K562 (cell line): ENCODE results near the gene SNX9. TPM values are rescaled to one million over a fixed set of nuclear protein-coding genes. Genes with fewer than 3 reads are reported as not detected.

Source experiments
- ADNP ChIP-seq: fragments of 200-800 bp; sonication (Bioruptor generic); IDR thresholded peaks from 2 replicates; pipeline ENCODE4 v1.6.1; 2016; ENCODE audit warnings: missing genetic modification characterization, missing compliant biosample characterization
- ARNT ChIP-seq, 2 experiments: fragments of 450-650 bp; IDR thresholded peaks; 2 replicates each; pipeline ENCODE4 v1.6.1; 2016; ENCODE audit warnings: mild to moderate bottlenecking in 1 of 2
- CBX1 ChIP-seq: sonication (generic); IDR thresholded peaks from 2 replicates; pipeline ENCODE4 v1.6.1; 2016; ENCODE audit warnings: antibody characterized with exemption, low read depth, mild to moderate bottlenecking
- CXXC5 ChIP-seq: fragments of 250-450 bp; sonication (Bioruptor Pico); IDR thresholded peaks from 2 replicates; pipeline ENCODE4 v1.8.0; 2022; ENCODE audit warnings: inconsistent platforms, mild to moderate bottlenecking, moderate library complexity
- ERF ChIP-seq: fragments of 450-650 bp; formaldehyde crosslinking; IDR thresholded peaks from 2 replicates; pipeline ENCODE4 v1.4.0; 2020; ENCODE audit warnings: mild to moderate bottlenecking, mixed read lengths
- FOXM1 ChIP-seq, 2 experiments: fragments of 450-650 bp in 1 of 2; sonication (generic) in 1 of 2; formaldehyde crosslinking in 1 of 2; IDR thresholded peaks; 2 replicates each; pipeline versions ENCODE4 v1.6.1 to v1.9.0; 2017 to 2022; ENCODE audit warnings: low read depth in 2 of 2, mild to moderate bottlenecking in 2 of 2, missing genetic modification reagents in 1 of 2, moderate library complexity in 1 of 2
- HLTF ChIP-seq: fragments of 450-650 bp; IDR thresholded peaks from 2 replicates; pipeline ENCODE4 v1.6.1; 2016
- HNRNPLL ChIP-seq: fragments of 200-400 bp; formaldehyde crosslinking; IDR thresholded peaks from 2 replicates; pipeline ENCODE4 v1.6.1; 2017; ENCODE audit warnings: low read length, low read depth, mild to moderate bottlenecking; ENCODE audit not compliant: poor library complexity, severe bottlenecking
- MAFG ChIP-seq: fragments of 450-650 bp; conservative IDR thresholded peaks from 2 replicates; pipeline ENCODE4 v1.6.1; 2016; ENCODE audit warnings: missing genetic modification characterization, missing compliant biosample characterization
- MLLT1 ChIP-seq, 2 experiments: fragments of 450-650 bp; IDR thresholded peaks; 2 replicates each; pipeline ENCODE4 v1.6.1; 2016
- MYNN ChIP-seq, 2 experiments: sonication (generic); formaldehyde crosslinking in 1 of 2; IDR thresholded peaks; 2 replicates each; pipeline versions ENCODE4 v1.5.0 to v1.6.1; 2016 to 2020; ENCODE audit warnings: antibody characterized with exemption in 1 of 2, missing genetic modification reagents in 1 of 2
- PHF21A ChIP-seq: fragments of 450-650 bp; IDR thresholded peaks from 2 replicates; pipeline ENCODE4 v1.6.1; 2017; ENCODE audit warnings: low read depth, borderline replicate concordance
- PTRF ChIP-seq: fragments of 450-650 bp; IDR thresholded peaks from 2 replicates; pipeline ENCODE4 v1.6.1; 2016; ENCODE audit warnings: mild to moderate bottlenecking, missing genetic modification characterization, missing compliant biosample characterization
- RBM34 ChIP-seq: fragments of 200-400 bp; formaldehyde crosslinking; IDR thresholded peaks from 2 replicates; pipeline ENCODE4 v1.6.1; 2018; ENCODE audit warnings: low read length, borderline replicate concordance; ENCODE audit not compliant: insufficient read depth
- RBM39 ChIP-seq: fragments of 200-400 bp; formaldehyde crosslinking; optimal IDR thresholded peaks from 2 replicates; pipeline ENCODE3; 2018; ENCODE audit warnings: low read depth, low read length
- SP2 ChIP-seq: IDR thresholded peaks from 2 replicates; pipeline ENCODE4 v1.6.1; 2011; ENCODE audit warnings: mild to moderate bottlenecking, low read depth, low read length, moderate library complexity; ENCODE audit not compliant: poor library complexity, severe bottlenecking; ENCODE audit errors: extremely low read depth
- STAT5B ChIP-seq: fragments of 250-450 bp; sonication (Bioruptor Pico); IDR thresholded peaks from 2 replicates; pipeline ENCODE4 v1.8.0; 2021; ENCODE audit warnings: mild to moderate bottlenecking, inconsistent platforms
- THAP7 ChIP-seq: fragments of 250-450 bp; sonication (Bioruptor Pico); IDR thresholded peaks from 2 replicates; pipeline ENCODE4 v1.5.0; 2021
- U2AF1 ChIP-seq: fragments of 200-400 bp; formaldehyde crosslinking; optimal IDR thresholded peaks from 2 replicates; pipeline ENCODE3; 2017; ENCODE audit warnings: mild to moderate bottlenecking, low read depth, low read length, moderate library complexity
- UBTF ChIP-seq, 2 experiments: IDR thresholded peaks; 2 replicates each; pipeline ENCODE4 v1.6.1; 2012; ENCODE audit warnings: improper control_type of control experiment in 2 of 2, low read depth in 2 of 2, low read length in 2 of 2, borderline replicate concordance in 1 of 2
- ZKSCAN1 ChIP-seq: fragments of 150-350 bp; IDR thresholded peaks from 2 replicates; pipeline ENCODE4 v1.6.1; 2016; ENCODE audit warnings: low read depth, low read length
- ZNF121 ChIP-seq: sonication (generic); formaldehyde crosslinking; conservative IDR thresholded peaks from 2 replicates; pipeline ENCODE4 v1.8.0; 2022; ENCODE audit warnings: missing genetic modification reagents
- ZNF174 ChIP-seq: fragments of 250-450 bp; sonication (Bioruptor Pico); IDR thresholded peaks from 2 replicates; pipeline ENCODE4 v1.4.0; 2020; ENCODE audit warnings: mild to moderate bottlenecking
- ZNF354B ChIP-seq: fragments of 250-450 bp; sonication (Bioruptor Pico); IDR thresholded peaks from 2 replicates; pipeline ENCODE4 v1.4.0; 2020
- ZNF512 ChIP-seq: IDR thresholded peaks from 2 replicates; pipeline ENCODE4 v1.6.1; 2016; ENCODE audit warnings: missing genetic modification characterization, missing compliant biosample characterization
- ZNF583 ChIP-seq: fragments of 250-450 bp; sonication (Bioruptor Pico); IDR thresholded peaks from 2 replicates; pipeline ENCODE4 v1.4.0; 2020
- polyA plus RNA-seq, 8 experiments: library from polyadenylated mRNA; depleted of rRNA in 4 of 8; stranded (reverse) in 5 of 8; unstranded in 3 of 8; fragments of >200 nt; fragmentation: Nextera tagmentation in 2 of 8; fragmentation: Illumina TruSeq in 1 of 8; extraction: Ambion mirVana in 2 of 8; extraction: Trizol in 1 of 8; gene quantifications; 2 replicates each; pipeline versions ENCODE4 v1.2.1 to v1.2.3, GENCODE V29; 2011 to 2014; ENCODE audit warnings: inconsistent platforms in 1 of 8, missing spikeins in 1 of 8
- total RNA-seq, 7 experiments: library from RNA; depleted of rRNA in 6 of 7; stranded (reverse); fragments of >200 nt in 6 of 7; fragmentation: Illumina TruSeq in 2 of 7; extraction: Trizol in 2 of 7; gene quantifications; 2 replicates each; pipeline versions ENCODE4 v1.2.1 to v1.2.3, GENCODE V29; 2011 to 2021; ENCODE audit warnings: low replicate concordance in 1 of 7

Gene SNX9
- total and polyA plus RNA-seq, 9 of the 15 experiments (the other 6 are each of a cell fraction or from before 2014, with no cell fraction given): 6.0 to 81.7 (median 57.1) TPM

- TF ChIP-seq UBTF (IDR thresholded peaks at IDR 0.05; ENCODE audit: borderline replicate concordance in 1 of 2, low read depth in 2 of 2, low read length in 2 of 2): no peak
- no peak for TF ChIP-seq HLTF
- TF ChIP-seq HNRNPLL: no peak
- no peak for TF ChIP-seq ZNF121 (CRISPR knock-in tag)
- TF ChIP-seq ZKSCAN1: 0 out of 2 replicates have a peak, but pooled peaks have one; percentile 18
- TF ChIP-seq MAFG (tag): no peak
- TF ChIP-seq CBX1: no peak
- no peak for TF ChIP-seq PHF21A
- peak in 1 of 2 experiments; percentile 60; a peak in 1 of 4 replicates for TF ChIP-seq MLLT1 (IDR thresholded peaks at IDR 0.05)
- TF ChIP-seq CXXC5 (CRISPR knock-in tag): no peak
- no peak for TF ChIP-seq RBM34
- no peak for TF ChIP-seq PTRF (tag)
- TF ChIP-seq MYNN (IDR thresholded peaks at IDR 0.05): no peak
- no peak for TF ChIP-seq MYNN (CRISPR knock-in tag; IDR thresholded peaks at IDR 0.05)
- no peak; a peak in 1 of 4 replicates for TF ChIP-seq ARNT (IDR thresholded peaks at IDR 0.05)
- TF ChIP-seq ZNF512 (tag): no peak
- TF ChIP-seq FOXM1 (IDR thresholded peaks at IDR 0.05; ENCODE audit: low read depth): no peak
- TF ChIP-seq FOXM1 (CRISPR knock-in tag; IDR thresholded peaks at IDR 0.05; ENCODE audit: low read depth): no peak
- no peak for TF ChIP-seq ZNF354B (CRISPR knock-in tag)
- no peak for TF ChIP-seq SP2
- TF ChIP-seq STAT5B: no peak
- no peak for TF ChIP-seq THAP7 (CRISPR knock-in tag)
- no peak for TF ChIP-seq ERF (CRISPR knock-in tag)
- TF ChIP-seq ZNF583: no peak
- no peak for TF ChIP-seq RBM39
- TF ChIP-seq ADNP (tag): no peak
- TF ChIP-seq U2AF1: no peak
- no peak for TF ChIP-seq ZNF174 (CRISPR knock-in tag)
These were observed 158.0 kb downstream of the SNX9 start (continued) for GRCh38 chr6:157981132-157981394.
